Transverse colon (tissue), 4 donors: ENCODE data around the gene LSM8.

Experiments used
- CTCF ChIP-seq, 5 experiments: fragments of 200-600 bp in 3 of 5; fragments of 450-650 bp in 2 of 5; sonication (generic) in 3 of 5; IDR thresholded peaks; 1 replicate in 2 of 5; 2 replicates in 3 of 5; pipeline ENCODE4 v1.5.1; 2016 to 2017; ENCODE audit warnings: antibody characterized with exemption in 5 of 5, inconsistent platforms in 3 of 5, mild to moderate bottlenecking in 2 of 5, moderate library complexity in 1 of 5
- POLR2A ChIP-seq: fragments of 450-650 bp; IDR thresholded peaks from one replicate; pipeline ENCODE4 v1.6.1; 2016; ENCODE audit warnings: antibody characterized with exemption, mild to moderate bottlenecking, moderate library complexity
- POLR2AphosphoS5 ChIP-seq, 3 donors: sonication (generic); formaldehyde crosslinking; IDR thresholded peaks; one replicate each; pipeline ENCODE4 v1.6.1; 2016; ENCODE audit warnings: antibody characterized with exemption in 3 of 3

GRCh38 chr7:118186501-118186900, 2.5 kb downstream of the LSM8 start:
- TF ChIP-seq POLR2AphosphoS5 (IDR thresholded peaks at IDR 0.05) (no peak), CTCF (IDR thresholded peaks at IDR 0.05) (no peak), POLR2A (no peak)
